Keratinocyte (primary cell): ENCODE measurements around the gene RAB30. TPM values are rescaled to one million over a fixed set of nuclear protein-coding genes. Genes with fewer than 3 reads are reported as not detected.

Experiments used
- DNase-seq: peaks from one replicate; pipeline ENCODE4 v3.0.0-alpha.2; 2011; ENCODE audit warnings: low read depth, missing footprints, low spot score
- FAIRE-seq: peaks from 2 replicates; lab custom pipeline; 2011; peaks lifted over from hg19 to GRCh38; lab: Jason Lieb, UNC
- H2AFZ ChIP-seq: 2 replicates; pipeline ENCODE4 v1.6.0; 2012; ENCODE audit warnings: low read length, control low read depth, inconsistent platforms; ENCODE audit not compliant: control insufficient read depth
- H3K27ac ChIP-seq: 2 replicates; pipeline ENCODE4 v1.5.1; 2011; ENCODE audit warnings: low read length; ENCODE audit not compliant: control insufficient read depth, insufficient read depth
- H3K27me3 ChIP-seq: 3 replicates; pipeline ENCODE4 v1.6.0; 2011; ENCODE audit warnings: low read length; ENCODE audit not compliant: control insufficient read depth, insufficient read depth; ENCODE audit errors: extremely low read depth
- H3K36me3 ChIP-seq, 2 experiments: 2 replicates in 1 of 2; 3 replicates in 1 of 2; pipeline ENCODE4 v1.5.1; 2011; ENCODE audit warnings: low read length in 2 of 2, mild to moderate bottlenecking in 1 of 2; ENCODE audit not compliant: control insufficient read depth in 2 of 2, insufficient read depth in 2 of 2; ENCODE audit errors: extremely low read depth in 1 of 2
- H3K4me1 ChIP-seq: 3 replicates; pipeline ENCODE4 v1.5.1; 2011; ENCODE audit warnings: low read length; ENCODE audit not compliant: control insufficient read depth, insufficient read depth; ENCODE audit errors: extremely low read depth
- H3K4me2 ChIP-seq: 3 replicates; pipeline ENCODE4 v1.6.0; 2011; ENCODE audit warnings: low read depth, low read length; ENCODE audit not compliant: control insufficient read depth, insufficient read depth; ENCODE audit errors: extremely low read depth
- H3K4me3 ChIP-seq, 3 experiments: fragments of 200-600 bp in 1 of 3; sonication (generic) in 1 of 3; 2 replicates in 2 of 3; 3 replicates in 1 of 3; pipeline ENCODE4 v1.5.1; 2011 to 2016; ENCODE audit warnings: low read length in 3 of 3, mild to moderate bottlenecking in 3 of 3, control low read depth in 2 of 3, inconsistent platforms in 1 of 3, low read depth in 1 of 3, mixed read lengths in 1 of 3, mixed run types in 1 of 3, moderate library complexity in 1 of 3; ENCODE audit not compliant: control insufficient read depth in 2 of 3, insufficient read depth in 2 of 3; ENCODE audit errors: extremely low read depth in 1 of 3
- H3K79me2 ChIP-seq: 2 replicates; pipeline ENCODE4 v1.6.0; 2012; ENCODE audit warnings: low read length; ENCODE audit not compliant: control insufficient read depth, insufficient read depth
- H3K9ac ChIP-seq: 3 replicates; pipeline ENCODE4 v1.6.0; 2011; ENCODE audit warnings: low read length; ENCODE audit not compliant: control insufficient read depth, insufficient read depth; ENCODE audit errors: extremely low read depth
- H3K9me1 ChIP-seq: 3 replicates; pipeline ENCODE4 v1.6.0; 2011; ENCODE audit warnings: low read length; ENCODE audit not compliant: control insufficient read depth, insufficient read depth; ENCODE audit errors: extremely low read depth
- H3K9me3 ChIP-seq: 2 replicates; pipeline ENCODE4 v1.5.1; 2012; ENCODE audit warnings: low read depth, low read length; ENCODE audit not compliant: control insufficient read depth
- H4K20me1 ChIP-seq: 3 replicates; pipeline ENCODE4 v1.6.0; 2011; ENCODE audit warnings: low read length; ENCODE audit not compliant: control insufficient read depth, insufficient read depth; ENCODE audit errors: extremely low read depth
- CTCF ChIP-seq, 3 experiments: IDR thresholded peaks in 1 of 3; conservative IDR thresholded peaks in 1 of 3; optimal IDR thresholded peaks in 1 of 3; 2 replicates in 2 of 3; 3 replicates in 1 of 3; pipeline versions ENCODE3 to v1.5.1; 2011; ENCODE audit warnings: low read length in 3 of 3, mild to moderate bottlenecking in 3 of 3, moderate library complexity in 2 of 3, control low read depth in 1 of 3, inconsistent platforms in 1 of 3; ENCODE audit not compliant: insufficient read depth in 2 of 3; ENCODE audit errors: extremely low read depth in 1 of 3
- EZH2 ChIP-seq: IDR thresholded peaks from one replicate; pipeline ENCODE4 v1.6.1; 2012; ENCODE audit warnings: inconsistent platforms, mild to moderate bottlenecking, low read length, moderate library complexity
- dilution Hi-C: fragments of 300-500 bp; cut with MboI; formaldehyde crosslinking; loops from one replicate; pipeline ENCODE4 v1.7.0; 2020; ENCODE audit warnings: low sequenced_read_pairs; ENCODE audit not compliant: extremely low pct_ligation_motif_present
- polyA plus RNA-seq, 5 experiments: library from polyadenylated mRNA; depleted of rRNA in 3 of 5; stranded (reverse) in 3 of 5; stranded (forward) in 1 of 5; unstranded in 1 of 5; fragments of >200 nt; gene quantifications; 1 replicate in 1 of 5; 2 replicates in 3 of 5; 3 replicates in 1 of 5; pipeline versions ENCODE4 v1.2.1 to v1.2.3, GENCODE V29; 2011 to 2012; ENCODE audit warnings: missing spikeins in 2 of 5, low read depth in 1 of 5, low replicate concordance in 1 of 5

Gene RAB30
- polyA plus RNA-seq, 1 donor (not counting 4 experiments of a cell fraction or from before 2014, with no cell fraction given): 9.3 TPM

DNA sequence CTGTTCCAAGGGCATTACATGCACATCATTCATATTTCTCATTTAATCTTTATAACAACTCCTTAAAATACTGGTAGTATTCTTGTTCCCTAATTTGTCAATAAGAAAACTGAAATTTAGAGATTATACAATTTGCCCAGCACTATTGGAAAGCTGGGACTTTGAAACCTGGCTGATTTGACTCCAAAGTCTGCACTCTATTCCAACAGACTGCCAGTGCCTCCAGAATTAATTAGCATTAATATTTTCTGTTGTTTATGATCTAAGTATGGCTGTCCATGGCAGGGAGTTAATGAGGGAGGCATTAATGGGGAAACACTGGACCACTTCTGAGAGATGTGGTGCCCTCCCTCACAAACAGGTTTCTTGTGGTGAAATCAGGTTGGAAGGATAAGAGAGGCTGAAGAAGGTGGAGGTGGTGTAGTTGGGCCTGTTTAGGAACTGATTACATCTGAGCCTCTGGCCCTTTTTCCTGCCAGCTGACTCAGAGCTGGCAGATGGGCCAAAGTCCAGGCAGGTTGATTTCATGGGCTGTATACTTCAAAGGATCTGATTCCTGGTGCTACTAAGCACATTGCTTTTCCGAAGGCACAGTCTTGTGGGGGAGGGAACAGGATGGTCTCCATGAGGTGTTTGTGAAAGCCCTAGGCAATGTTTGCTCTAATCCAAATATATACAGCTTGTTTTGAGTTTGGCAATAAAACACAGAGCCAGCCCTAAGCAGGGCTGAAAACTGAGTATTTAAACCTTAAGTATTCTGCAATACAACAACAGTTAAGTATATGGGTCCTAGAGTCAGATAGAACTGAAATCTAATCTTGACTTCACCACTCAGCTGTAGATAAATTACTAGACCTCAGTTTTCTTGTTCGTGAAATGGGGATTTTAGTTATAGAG is 21.0 kb upstream of the RAB30 start:
- no peak for DNase-seq

DNA sequence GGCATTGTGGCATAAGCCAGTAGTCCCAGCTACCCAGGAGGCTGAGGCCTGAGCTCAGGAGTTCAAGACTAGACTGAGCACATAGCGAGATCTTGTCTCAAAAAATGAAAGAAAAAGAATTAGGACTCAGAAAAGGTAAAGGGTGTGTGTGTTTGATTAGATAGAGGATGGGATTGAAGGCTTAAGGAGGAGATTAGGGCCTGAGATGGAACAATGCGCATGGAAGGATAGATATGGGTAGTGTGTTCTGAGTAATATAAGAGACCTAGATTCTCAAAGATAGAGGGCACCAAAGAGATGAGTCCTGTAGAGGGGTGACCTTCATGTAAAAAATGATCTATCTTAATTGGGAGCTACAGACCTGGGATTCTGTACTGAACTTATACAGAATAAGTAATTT is 17.3 kb upstream of the RAB30 start:
- no peaks in the 10 kb centered on the region for H3K9me1 ChIP-seq
- H3K27ac ChIP-seq: no peak overlapping the region
- H3K4me3 ChIP-seq: no peak overlapping the region
- H2AFZ ChIP-seq: no peak overlapping the region
- H3K9ac ChIP-seq: no peak overlapping the region
- H3K27me3 ChIP-seq: no peaks in the 10 kb centered on the region
- no peaks in the 10 kb centered on the region for H3K79me2 ChIP-seq
- H3K4me2 ChIP-seq: no peak overlapping the region
- DNase-seq (no peak), FAIRE-seq (no peak)
- peaks cover 9% of the 10 kb centered on the region for H3K4me1 ChIP-seq
- TF ChIP-seq EZH2: no peak
- TF ChIP-seq CTCF (optimal IDR thresholded peaks at IDR 0.05 in 1 of 3, IDR thresholded peaks at IDR 0.05 in 1 of 3, conservative IDR thresholded peaks at IDR 0.05 in 1 of 3; ENCODE audit: extremely low read depth in 1 of 3, insufficient read depth in 2 of 3, low read length in 3 of 3): no peak
- H3K36me3 ChIP-seq: no peaks in the 10 kb centered on the region
- H4K20me1 ChIP-seq: no peaks in the 10 kb centered on the region
- no peaks in the 10 kb centered on the region for H3K9me3 ChIP-seq
- dilution Hi-C loops: no loop called here

More for the DNA sequence above, 21.0 kb upstream of the RAB30 start:
- H3K9ac ChIP-seq: no peak overlapping the region
- H3K36me3 ChIP-seq: no peaks in the 10 kb centered on the region
- no peak overlapping the region for H3K27ac ChIP-seq
- no peak overlapping the region for H3K4me2 ChIP-seq
- TF ChIP-seq CTCF (optimal IDR thresholded peaks at IDR 0.05 in 1 of 3, IDR thresholded peaks at IDR 0.05 in 1 of 3, conservative IDR thresholded peaks at IDR 0.05 in 1 of 3; ENCODE audit: extremely low read depth in 1 of 3, insufficient read depth in 2 of 3, low read length in 3 of 3) (no peak), EZH2 (no peak)
- no peaks in the 10 kb centered on the region for H3K9me1 ChIP-seq
- dilution Hi-C loops: no loop called here
- H3K4me3 ChIP-seq: no peak overlapping the region
- H2AFZ ChIP-seq: no peak overlapping the region
- no peaks in the 10 kb centered on the region for H3K9me3 ChIP-seq
- peak; percentile 93 for FAIRE-seq
- H4K20me1 ChIP-seq: no peaks in the 10 kb centered on the region
- no peaks in the 10 kb centered on the region for H3K27me3 ChIP-seq
- H3K4me1 ChIP-seq: peaks cover 9% of the 10 kb centered on the region
- no peaks in the 10 kb centered on the region for H3K79me2 ChIP-seq
